Hepatocyte (in vitro differentiated cells): Measurements from ENCODE around the gene RERG. TPM values are rescaled to one million over a fixed set of nuclear protein-coding genes. Genes with fewer than 3 reads are reported as not detected.

Source experiments
- DNase-seq: peaks from one replicate; pipeline ENCODE4 v3.0.0-alpha.2; 2016; ENCODE audit warnings: low spot score
- H2AFZ ChIP-seq: fragments of 200-600 bp; sonication (generic); 2 replicates; pipeline ENCODE4 v1.6.0; 2016; ENCODE audit warnings: antibody characterized with exemption, mild to moderate bottlenecking
- H3K27ac ChIP-seq: fragments of 200-600 bp; sonication (generic); 2 replicates; pipeline ENCODE4 v1.5.1; 2016; ENCODE audit warnings: mild to moderate bottlenecking
- H3K27me3 ChIP-seq: fragments of 200-600 bp; sonication (generic); 2 replicates; pipeline ENCODE4 v1.6.1; 2016
- H3K36me3 ChIP-seq: fragments of 200-600 bp; sonication (generic); replicated peaks from 2 replicates; pipeline ENCODE4 v1.5.1; 2016; ENCODE audit warnings: low read depth; ENCODE audit not compliant: insufficient read depth
- H3K4me1 ChIP-seq: fragments of 200-600 bp; sonication (generic); 2 replicates; pipeline ENCODE4 v1.5.1; 2016; ENCODE audit warnings: mild to moderate bottlenecking, moderate library complexity; ENCODE audit not compliant: insufficient read depth
- H3K4me2 ChIP-seq: fragments of 200-600 bp; sonication (generic); 2 replicates; pipeline ENCODE4 v1.6.0; 2016
- H3K4me3 ChIP-seq: fragments of 200-600 bp; sonication (generic); 2 replicates; pipeline ENCODE4 v1.5.1; 2016; ENCODE audit warnings: mild to moderate bottlenecking
- H3K79me2 ChIP-seq: fragments of 200-600 bp; sonication (generic); 2 replicates; pipeline ENCODE4 v1.6.0; 2017; ENCODE audit warnings: mild to moderate bottlenecking
- H3K9me2 ChIP-seq: fragments of 200-600 bp; sonication (generic); replicated peaks from 2 replicates; pipeline ENCODE4 v1.6.0; 2017; ENCODE audit warnings: mild to moderate bottlenecking; ENCODE audit not compliant: insufficient read depth
- H3K9me3 ChIP-seq: fragments of 200-600 bp; sonication (generic); 2 replicates; pipeline ENCODE4 v1.5.1; 2016; ENCODE audit warnings: low read depth, mild to moderate bottlenecking
- H4K20me1 ChIP-seq: fragments of 200-600 bp; sonication (generic); 2 replicates; pipeline ENCODE4 v1.6.0; 2016; ENCODE audit warnings: mild to moderate bottlenecking; ENCODE audit not compliant: insufficient read depth, poor library complexity, severe bottlenecking
- CTCF ChIP-seq: fragments of 200-600 bp; sonication (generic); IDR thresholded peaks from 2 replicates; pipeline ENCODE4 v1.5.1; 2016; ENCODE audit warnings: antibody characterized with exemption, mild to moderate bottlenecking; ENCODE audit not compliant: poor library complexity
- EZH2 ChIP-seq: fragments of 200-600 bp; sonication (generic); IDR thresholded peaks from 2 replicates; pipeline ENCODE4 v1.6.1; 2016; ENCODE audit warnings: antibody characterized with exemption, mild to moderate bottlenecking, borderline replicate concordance
- EZH2phosphoT487 ChIP-seq: fragments of 200-600 bp; sonication (generic); IDR thresholded peaks from one replicate; pipeline ENCODE4 v1.6.1; 2018; ENCODE audit warnings: antibody characterized with exemption, mild to moderate bottlenecking, low read depth, moderate library complexity; ENCODE audit not compliant: unreplicated experiment, severe bottlenecking
- WGBS: methylation state at CpG from one replicate; pipeline ENCODE4 v1.1.6; 2016; ENCODE audit warnings: low lambda C conversion rate; ENCODE audit errors: missing lambda C conversion rate; 5-methylcytosine and 5-hydroxymethylcytosine counted together
- polyA plus RNA-seq: library from polyadenylated mRNA; unstranded; fragments of >200 nt; fragmentation: Nextera tagmentation; extraction: Ambion mirVana; gene quantifications from 2 replicates; pipeline ENCODE4 v1.2.1, GENCODE V29; 2016
- total RNA-seq: library from RNA; depleted of rRNA; stranded (reverse); fragments of >200 nt; gene quantifications from 2 replicates; pipeline ENCODE4 v1.2.3, GENCODE V29; 2014

Gene RERG
- total and polyA plus RNA-seq, 2 experiments from 2014 or later: 1.3 to 7.9 TPM

- no peak overlapping the region for H3K4me3 ChIP-seq
These were observed 36.7 kb downstream of the RERG start for GRCh38 chr12:15184484-15184883.

DNA sequence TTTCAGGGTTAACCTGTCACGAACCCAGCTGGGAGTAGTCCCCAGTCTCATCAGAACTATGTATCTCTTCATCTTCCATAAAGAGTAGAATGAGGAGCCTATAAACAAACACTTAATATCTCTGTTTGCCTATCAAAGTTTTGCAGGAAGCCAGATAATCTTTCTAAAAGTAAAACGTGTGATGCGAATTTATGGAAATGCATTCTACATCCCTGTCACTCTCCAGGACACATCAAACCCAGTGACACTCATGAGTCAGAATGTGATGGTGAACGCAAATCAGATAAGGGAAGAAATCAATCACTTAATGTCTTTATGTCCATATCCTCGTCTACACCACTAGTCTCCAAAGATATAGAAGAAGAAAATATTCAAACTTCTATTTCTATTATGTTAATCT, 37.4 kb downstream of the RERG start:
- Histone ChIP-seq H3K27me3 (no peaks in the 10 kb centered on the region), H3K4me3 (no peak overlapping the region), H3K9me2 (no peaks in the 10 kb centered on the region), H3K4me1 (no peaks in the 10 kb centered on the region), H3K79me2 (no peaks in the 10 kb centered on the region), H3K36me3 (no peaks in the 10 kb centered on the region), H3K27ac (no peak overlapping the region), H2AFZ (no peak overlapping the region), H3K9me3 (no peaks in the 10 kb centered on the region), H3K4me2 (no peak overlapping the region), H4K20me1 (no peaks in the 10 kb centered on the region)
- TF ChIP-seq EZH2phosphoT487: no peak
- TF ChIP-seq CTCF: no peak
- no peak for TF ChIP-seq EZH2
- no peak for DNase-seq
- WGBS: 70% methylated on average over 5 of the region's 5 CpGs

More at GRCh38 chr12:15184484-15184883, 36.7 kb downstream of the RERG start:
- H3K9me3 ChIP-seq: no peaks in the 10 kb centered on the region
- H3K4me1 ChIP-seq: no peaks in the 10 kb centered on the region
- no peaks in the 10 kb centered on the region for H4K20me1 ChIP-seq
- no peak overlapping the region for H3K4me2 ChIP-seq
- TF ChIP-seq EZH2 (no peak), CTCF (no peak), EZH2phosphoT487 (no peak)
- no peak for DNase-seq
- WGBS: 80% methylated on average over 4 of the region's 4 CpGs
- H3K9me2 ChIP-seq: no peaks in the 10 kb centered on the region
- H3K36me3 ChIP-seq: no peaks in the 10 kb centered on the region
- H2AFZ ChIP-seq: no peak overlapping the region
- no peak overlapping the region for H3K27ac ChIP-seq
- no peaks in the 10 kb centered on the region for H3K79me2 ChIP-seq
- H3K27me3 ChIP-seq: no peaks in the 10 kb centered on the region

GRCh38 chr12:15181017-15181683, 40.1 kb downstream of the RERG start:
- no peaks in the 10 kb centered on the region for H3K4me1 ChIP-seq
- H3K27ac ChIP-seq: no peak overlapping the region
- no peak overlapping the region for H3K4me3 ChIP-seq
- H2AFZ ChIP-seq: no peak overlapping the region
- 73% methylated on average over 3 of the region's 3 CpGs for WGBS
- no peaks in the 10 kb centered on the region for H3K9me2 ChIP-seq
- no peaks in the 10 kb centered on the region for H3K27me3 ChIP-seq
- no peaks in the 10 kb centered on the region for H3K9me3 ChIP-seq
- no peaks in the 10 kb centered on the region for H3K36me3 ChIP-seq
- DNase-seq: no peak
- no peaks in the 10 kb centered on the region for H3K79me2 ChIP-seq
- no peak overlapping the region for H3K4me2 ChIP-seq
- no peaks in the 10 kb centered on the region for H4K20me1 ChIP-seq
- TF ChIP-seq CTCF (no peak), EZH2 (no peak), EZH2phosphoT487 (no peak)
